HEK293 (cell line): ENCODE data around the gene PPP1R15B.

Source experiments
- TCF7L2 ChIP-seq: IDR thresholded peaks from 2 replicates; pipeline ENCODE4 v1.6.1; 2011; ENCODE audit warnings: low read depth, mild to moderate bottlenecking, inconsistent platforms, low read length, moderate library complexity, borderline replicate concordance
- TF ChIP-seq, protein P1 (sequence below): fragments of 450-650 bp; formaldehyde crosslinking; IDR thresholded peaks from 2 replicates; pipeline ENCODE4 v1.5.1; 2016; ENCODE audit warnings: missing biosample characterization, missing genetic modification characterization

DNA sequence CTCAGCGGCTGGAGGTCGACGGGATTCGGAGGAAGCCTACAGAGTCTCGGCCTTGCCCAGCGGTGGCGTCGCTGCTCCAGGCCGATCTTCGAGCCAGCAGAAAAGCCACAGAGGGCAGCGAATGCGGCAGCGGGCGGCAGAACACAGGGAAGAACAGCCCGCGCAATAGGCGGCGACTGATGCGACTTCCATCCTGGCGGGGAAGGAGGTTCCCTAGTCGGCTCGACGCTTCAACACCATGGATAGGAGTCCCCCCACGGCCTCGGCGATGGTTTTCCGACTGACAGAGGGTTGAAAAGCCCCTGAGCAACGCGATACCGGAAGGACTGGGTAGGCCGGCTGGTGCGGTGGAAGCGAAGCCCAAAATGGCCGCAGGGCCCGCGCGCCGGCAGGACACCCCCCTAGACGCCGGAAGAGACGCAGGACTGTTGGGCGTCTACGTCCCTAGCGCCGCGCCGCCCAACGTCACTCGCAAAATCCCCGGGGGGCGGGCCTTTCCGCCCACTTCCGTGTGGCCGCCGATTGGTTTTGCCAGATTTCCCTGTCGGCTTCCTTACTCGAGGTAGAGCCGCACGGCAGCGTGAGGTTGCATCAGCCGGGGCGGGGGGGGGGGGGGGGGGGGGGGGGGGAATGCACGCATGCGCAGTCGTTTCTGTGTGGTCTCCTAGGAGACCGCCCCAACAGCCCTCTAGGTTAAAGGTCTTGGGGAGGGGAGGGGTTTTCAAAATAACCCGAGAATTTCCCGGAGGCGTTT is at the start of gene PPP1R15B:
- TF ChIP-seq, protein P1, sequence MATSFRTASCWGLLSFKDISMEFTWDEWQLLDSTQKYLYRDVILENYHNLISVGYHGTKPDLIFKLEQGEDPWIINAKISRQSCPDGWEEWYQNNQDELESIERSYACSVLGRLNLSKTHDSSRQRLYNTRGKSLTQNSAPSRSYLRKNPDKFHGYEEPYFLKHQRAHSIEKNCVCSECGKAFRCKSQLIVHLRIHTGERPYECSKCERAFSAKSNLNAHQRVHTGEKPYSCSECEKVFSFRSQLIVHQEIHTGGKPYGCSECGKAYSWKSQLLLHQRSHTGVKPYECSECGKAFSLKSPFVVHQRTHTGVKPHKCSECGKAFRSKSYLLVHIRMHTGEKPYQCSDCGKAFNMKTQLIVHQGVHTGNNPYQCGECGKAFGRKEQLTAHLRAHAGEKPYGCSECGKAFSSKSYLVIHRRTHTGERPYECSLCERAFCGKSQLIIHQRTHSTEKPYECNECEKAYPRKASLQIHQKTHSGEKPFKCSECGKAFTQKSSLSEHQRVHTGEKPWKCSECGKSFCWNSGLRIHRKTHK (tag by site-specific recombination) = no peak
- TF ChIP-seq TCF7L2 = no peak
